Keratinocyte (primary cell): ENCODE results near the gene IGFL1. TPM values are rescaled to one million over a fixed set of nuclear protein-coding genes. Genes with fewer than 3 reads are reported as not detected.

Source experiments
- DNase-seq: peaks from one replicate; pipeline ENCODE4 v3.0.0-alpha.2; 2011; ENCODE audit warnings: low read depth, missing footprints, low spot score
- FAIRE-seq: peaks from 2 replicates; lab custom pipeline; 2011; peaks lifted over from hg19 to GRCh38; lab: Jason Lieb, UNC
- H2AFZ ChIP-seq: 2 replicates; pipeline ENCODE4 v1.6.0; 2012; ENCODE audit warnings: low read length, control low read depth, inconsistent platforms; ENCODE audit not compliant: control insufficient read depth
- H3K27ac ChIP-seq: 2 replicates; pipeline ENCODE4 v1.5.1; 2011; ENCODE audit warnings: low read length; ENCODE audit not compliant: control insufficient read depth, insufficient read depth
- H3K27me3 ChIP-seq: 3 replicates; pipeline ENCODE4 v1.6.0; 2011; ENCODE audit warnings: low read length; ENCODE audit not compliant: control insufficient read depth, insufficient read depth; ENCODE audit errors: extremely low read depth
- H3K36me3 ChIP-seq, 2 experiments: 2 replicates in 1 of 2; 3 replicates in 1 of 2; pipeline ENCODE4 v1.5.1; 2011; ENCODE audit warnings: low read length in 2 of 2, mild to moderate bottlenecking in 1 of 2; ENCODE audit not compliant: control insufficient read depth in 2 of 2, insufficient read depth in 2 of 2; ENCODE audit errors: extremely low read depth in 1 of 2
- H3K4me1 ChIP-seq: 3 replicates; pipeline ENCODE4 v1.5.1; 2011; ENCODE audit warnings: low read length; ENCODE audit not compliant: control insufficient read depth, insufficient read depth; ENCODE audit errors: extremely low read depth
- H3K4me2 ChIP-seq: 3 replicates; pipeline ENCODE4 v1.6.0; 2011; ENCODE audit warnings: low read depth, low read length; ENCODE audit not compliant: control insufficient read depth, insufficient read depth; ENCODE audit errors: extremely low read depth
- H3K4me3 ChIP-seq, 3 experiments: fragments of 200-600 bp in 1 of 3; sonication (generic) in 1 of 3; 2 replicates in 2 of 3; 3 replicates in 1 of 3; pipeline ENCODE4 v1.5.1; 2011 to 2016; ENCODE audit warnings: low read length in 3 of 3, mild to moderate bottlenecking in 3 of 3, control low read depth in 2 of 3, inconsistent platforms in 1 of 3, low read depth in 1 of 3, mixed read lengths in 1 of 3, mixed run types in 1 of 3, moderate library complexity in 1 of 3; ENCODE audit not compliant: control insufficient read depth in 2 of 3, insufficient read depth in 2 of 3; ENCODE audit errors: extremely low read depth in 1 of 3
- H3K79me2 ChIP-seq: 2 replicates; pipeline ENCODE4 v1.6.0; 2012; ENCODE audit warnings: low read length; ENCODE audit not compliant: control insufficient read depth, insufficient read depth
- H3K9ac ChIP-seq: 3 replicates; pipeline ENCODE4 v1.6.0; 2011; ENCODE audit warnings: low read length; ENCODE audit not compliant: control insufficient read depth, insufficient read depth; ENCODE audit errors: extremely low read depth
- H3K9me1 ChIP-seq: 3 replicates; pipeline ENCODE4 v1.6.0; 2011; ENCODE audit warnings: low read length; ENCODE audit not compliant: control insufficient read depth, insufficient read depth; ENCODE audit errors: extremely low read depth
- H3K9me3 ChIP-seq: 2 replicates; pipeline ENCODE4 v1.5.1; 2012; ENCODE audit warnings: low read depth, low read length; ENCODE audit not compliant: control insufficient read depth
- H4K20me1 ChIP-seq: 3 replicates; pipeline ENCODE4 v1.6.0; 2011; ENCODE audit warnings: low read length; ENCODE audit not compliant: control insufficient read depth, insufficient read depth; ENCODE audit errors: extremely low read depth
- CTCF ChIP-seq, 3 experiments: IDR thresholded peaks in 1 of 3; conservative IDR thresholded peaks in 1 of 3; optimal IDR thresholded peaks in 1 of 3; 2 replicates in 2 of 3; 3 replicates in 1 of 3; pipeline versions ENCODE3 to v1.5.1; 2011; ENCODE audit warnings: low read length in 3 of 3, mild to moderate bottlenecking in 3 of 3, moderate library complexity in 2 of 3, control low read depth in 1 of 3, inconsistent platforms in 1 of 3; ENCODE audit not compliant: insufficient read depth in 2 of 3; ENCODE audit errors: extremely low read depth in 1 of 3
- EZH2 ChIP-seq: IDR thresholded peaks from one replicate; pipeline ENCODE4 v1.6.1; 2012; ENCODE audit warnings: inconsistent platforms, mild to moderate bottlenecking, low read length, moderate library complexity
- dilution Hi-C: fragments of 300-500 bp; cut with MboI; formaldehyde crosslinking; loops from one replicate; pipeline ENCODE4 v1.7.0; 2020; ENCODE audit warnings: low sequenced_read_pairs; ENCODE audit not compliant: extremely low pct_ligation_motif_present
- polyA minus RNA-seq, 3 experiments: library from RNA; depleted of rRNA, polyadenylated mRNA; stranded (reverse); fragments of >200 nt; gene quantifications; 1 replicate in 1 of 3; 2 replicates in 1 of 3; 3 replicates in 1 of 3; pipeline ENCODE4 v1.2.3, GENCODE V29; 2011
- polyA plus RNA-seq, 5 experiments: library from polyadenylated mRNA; depleted of rRNA in 3 of 5; stranded (reverse) in 3 of 5; stranded (forward) in 1 of 5; unstranded in 1 of 5; fragments of >200 nt; gene quantifications; 1 replicate in 1 of 5; 2 replicates in 3 of 5; 3 replicates in 1 of 5; pipeline versions ENCODE4 v1.2.1 to v1.2.3, GENCODE V29; 2011 to 2012; ENCODE audit warnings: missing spikeins in 2 of 5, low read depth in 1 of 5, low replicate concordance in 1 of 5

IGFL1 gene
- 14.0 to 86.6 TPM (median 21.3 TPM) in 3 replicates for polyA plus RNA-seq
- polyA plus RNA-seq (2011; ENCODE audit: low read depth) = 176 TPM
- polyA plus RNA-seq (2011; cell fraction: cytosol; rRNA removed) = 43.5 and 56.0 TPM in 2 replicates
- polyA plus RNA-seq (2011; cell fraction: nucleus; rRNA removed) = 37.3 and 41.1 TPM in 2 replicates
- polyA plus RNA-seq (2012; ENCODE audit: low replicate concordance) = 17.2 and 447 TPM in 2 replicates
- 11.8 to 106 TPM (median 30.7 TPM) in 3 replicates for polyA minus RNA-seq
- 32.8 TPM for polyA minus RNA-seq (2011; cell fraction: cytosol; rRNA and poly(A)+ RNA removed)
- polyA minus RNA-seq (2011; cell fraction: nucleus; rRNA and poly(A)+ RNA removed) = 16.1 and 18.7 TPM in 2 replicates

GRCh38 chr19:46229442-46229841 is at the start of gene IGFL1:
Gene IGFL1, plus strand, starts transcription at chr19:46229742. Its CDS starts 33 bp downstream, at chr19:46229775.
- Histone ChIP-seq H3K9me3 (no peaks in the 10 kb centered on the region), H4K20me1 (peaks cover under 1% of the 10 kb centered on the region), H3K36me3 (no peaks in the 10 kb centered on the region), H3K4me1 (peaks cover 23% of the 10 kb centered on the region), H3K79me2 (no peaks in the 10 kb centered on the region), H3K9ac (no peak within 1 kb of the TSS), H3K9me1 (no peaks in the 10 kb centered on the region), H3K27ac (no peak within 1 kb of the TSS), H3K4me2 (no peak within 1 kb of the TSS), H3K4me3 (peak within 1 kb of the TSS in 1 of 3 experiments; percentile 2), H3K27me3 (peaks cover 73% of the 10 kb centered on the region), H2AFZ (no peak within 1 kb of the TSS)
- dilution Hi-C loops = no loop called here
- TF ChIP-seq CTCF (optimal IDR thresholded peaks at IDR 0.05 in 1 of 3, IDR thresholded peaks at IDR 0.05 in 1 of 3, conservative IDR thresholded peaks at IDR 0.05 in 1 of 3; ENCODE audit: extremely low read depth in 1 of 3, insufficient read depth in 2 of 3, low read length in 3 of 3) (no peak), EZH2 (no peak)
- FAIRE-seq (peak; percentile 68), DNase-seq (no peak)

DNA sequence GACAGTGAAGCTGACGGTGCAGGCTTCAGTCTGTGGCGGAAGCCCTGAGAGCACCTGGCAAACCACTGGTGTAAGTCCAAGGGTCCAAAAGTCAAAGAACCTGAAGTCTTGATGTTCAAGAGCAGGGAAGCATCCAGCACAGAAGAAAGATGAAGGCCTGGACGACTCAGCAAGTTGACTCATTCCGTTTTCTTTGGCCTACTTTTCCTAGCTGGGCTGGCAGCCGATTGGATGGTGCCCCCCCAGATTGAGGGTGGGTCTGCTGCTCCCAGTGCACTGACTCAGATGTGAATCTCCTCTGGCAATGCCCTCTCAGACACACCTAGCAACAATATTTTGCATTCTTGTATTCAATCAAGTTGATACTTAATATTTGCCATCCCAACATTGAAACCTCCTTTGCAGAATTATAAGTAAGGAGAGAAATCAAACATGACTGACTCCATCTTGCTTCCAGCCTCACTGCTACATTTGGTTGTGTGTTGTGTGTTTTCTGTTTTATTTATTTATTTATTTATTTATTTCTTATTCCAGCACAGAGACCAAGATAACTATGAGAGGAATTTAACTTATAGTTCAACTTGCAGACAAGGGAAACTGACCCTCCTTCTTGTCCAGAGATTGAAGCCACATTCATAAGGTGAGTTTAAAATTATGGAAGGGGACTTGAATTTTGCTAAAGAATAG is 48.7 kb upstream of the IGFL1 start:
- Histone ChIP-seq H3K9ac (peak overlapping the region; percentile 13), H3K9me1 (no peaks in the 10 kb centered on the region), H3K79me2 (no peaks in the 10 kb centered on the region), H3K4me2 (peak overlapping the region; percentile 56), H4K20me1 (no peaks in the 10 kb centered on the region), H3K27ac (peak overlapping the region; percentile 58), H3K4me1 (peaks cover 27% of the 10 kb centered on the region), H3K36me3 (peaks cover 0 to 4% of the 10 kb centered on the region in 2 experiments), H3K9me3 (no peaks in the 10 kb centered on the region), H2AFZ (peak overlapping the region; percentile 43), H3K27me3 (no peaks in the 10 kb centered on the region), H3K4me3 (peak overlapping the region in 2 of 3 experiments; percentile 20 to 25)
- dilution Hi-C loops = no loop called here
- TF ChIP-seq CTCF (optimal IDR thresholded peaks at IDR 0.05 in 1 of 3, IDR thresholded peaks at IDR 0.05 in 1 of 3, conservative IDR thresholded peaks at IDR 0.05 in 1 of 3; ENCODE audit: extremely low read depth in 1 of 3, insufficient read depth in 2 of 3, low read length in 3 of 3) = no peak
- no peak for TF ChIP-seq EZH2
- DNase-seq (no peak), FAIRE-seq (peak; percentile 99)
